Esophagus squamous epithelium (tissue), 4 donors: Measurements from ENCODE around the gene OGFOD3.

Experiments
- POLR2A ChIP-seq, 4 donors: fragments of 450-650 bp; IDR thresholded peaks; one replicate each; pipeline ENCODE4 v1.6.1; 2017; ENCODE audit warnings: antibody characterized with exemption in 4 of 4, mild to moderate bottlenecking in 4 of 4, moderate library complexity in 3 of 4
- TF ChIP-seq, protein P1 (sequence below), 6 experiments: fragments of 450-650 bp in 4 of 6; fragments of 200-600 bp in 2 of 6; sonication (generic) in 2 of 6; IDR thresholded peaks; one replicate each; pipeline ENCODE4 v1.5.1; 2016 to 2019; ENCODE audit warnings: antibody characterized with exemption in 6 of 6, mild to moderate bottlenecking in 4 of 6, moderate library complexity in 4 of 6

DNA sequence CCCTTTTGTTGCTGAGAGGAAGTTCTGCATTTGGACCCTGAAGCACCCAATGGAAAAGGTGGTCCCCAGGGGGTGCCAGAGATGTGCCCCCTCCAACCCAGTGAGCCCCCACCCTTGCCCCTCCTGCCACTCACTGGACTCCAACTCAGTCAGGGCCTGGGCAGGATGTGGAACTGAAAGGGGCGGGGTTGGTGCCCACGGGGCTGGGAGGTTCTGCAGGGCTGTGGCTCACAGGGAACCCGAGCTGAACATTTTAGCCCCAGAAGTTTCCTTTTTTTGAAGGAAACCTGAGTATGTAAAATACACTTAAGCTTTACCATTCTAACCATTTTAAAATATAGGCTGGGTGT, 15.8 kb upstream of the OGFOD3 start:
- TF ChIP-seq, protein P1, sequence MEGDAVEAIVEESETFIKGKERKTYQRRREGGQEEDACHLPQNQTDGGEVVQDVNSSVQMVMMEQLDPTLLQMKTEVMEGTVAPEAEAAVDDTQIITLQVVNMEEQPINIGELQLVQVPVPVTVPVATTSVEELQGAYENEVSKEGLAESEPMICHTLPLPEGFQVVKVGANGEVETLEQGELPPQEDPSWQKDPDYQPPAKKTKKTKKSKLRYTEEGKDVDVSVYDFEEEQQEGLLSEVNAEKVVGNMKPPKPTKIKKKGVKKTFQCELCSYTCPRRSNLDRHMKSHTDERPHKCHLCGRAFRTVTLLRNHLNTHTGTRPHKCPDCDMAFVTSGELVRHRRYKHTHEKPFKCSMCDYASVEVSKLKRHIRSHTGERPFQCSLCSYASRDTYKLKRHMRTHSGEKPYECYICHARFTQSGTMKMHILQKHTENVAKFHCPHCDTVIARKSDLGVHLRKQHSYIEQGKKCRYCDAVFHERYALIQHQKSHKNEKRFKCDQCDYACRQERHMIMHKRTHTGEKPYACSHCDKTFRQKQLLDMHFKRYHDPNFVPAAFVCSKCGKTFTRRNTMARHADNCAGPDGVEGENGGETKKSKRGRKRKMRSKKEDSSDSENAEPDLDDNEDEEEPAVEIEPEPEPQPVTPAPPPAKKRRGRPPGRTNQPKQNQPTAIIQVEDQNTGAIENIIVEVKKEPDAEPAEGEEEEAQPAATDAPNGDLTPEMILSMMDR (IDR thresholded peaks at IDR 0.05), result no peak
- TF ChIP-seq POLR2A (IDR thresholded peaks at IDR 0.05), result no peak
